Tibial artery (tissue), 4 donors: ENCODE measurements around the gene IRF2.
"Not testable (repeated sequence)": the region's sequence is repeated elsewhere in the genome, so short reads cannot be mapped to it uniquely, and the experiment has no call there.

ENCODE experiments used
- DNase-seq, 2 donors: peaks; one replicate each; pipeline ENCODE4 v3.0.0-alpha.2; 2019
- H3K27ac ChIP-seq, 2 donors: fragments of 200-600 bp; sonication (generic) in 1 of 2; 1 replicate in 1 of 2; 2 replicates in 1 of 2; pipeline ENCODE4 v1.5.1; 2018 to 2019; ENCODE audit warnings: mild to moderate bottlenecking in 1 of 2
- H3K27me3 ChIP-seq, 2 donors: fragments of 200-600 bp; sonication (generic) in 1 of 2; one replicate each; pipeline versions ENCODE4 v1.5.1 to v1.6.0; 2016 to 2019
- H3K36me3 ChIP-seq, 3 donors: fragments of 200-600 bp; sonication (generic) in 2 of 3; one replicate each; pipeline ENCODE4 v1.5.1; 2016 to 2019; ENCODE audit warnings: mild to moderate bottlenecking in 2 of 3
- H3K4me1 ChIP-seq, 4 donors: fragments of 200-600 bp; sonication (generic) in 2 of 4; 1 replicate in 3 of 4; 2 replicates in 1 of 4; pipeline ENCODE4 v1.5.1; 2016 to 2019
- H3K4me3 ChIP-seq, 2 donors: fragments of 200-600 bp; sonication (generic) in 1 of 2; 1 replicate in 1 of 2; 2 replicates in 1 of 2; pipeline ENCODE4 v1.5.1; 2018 to 2019; ENCODE audit warnings: mild to moderate bottlenecking in 2 of 2
- H3K9me3 ChIP-seq, 3 donors: fragments of 200-600 bp; sonication (generic) in 1 of 3; one replicate each; pipeline ENCODE4 v1.5.1; 2016 to 2019
- intact Hi-C: fragments of 100-400 bp; cut with DNase I; formaldehyde crosslinking; loops from one replicate; pipeline ENCODE4 v1.15.0; 2023; ENCODE audit warnings: low total_unique reads
- TF ChIP-seq, protein P1 (sequence below), 2 experiments: fragments of 200-600 bp in 1 of 2; fragments of 450-650 bp in 1 of 2; IDR thresholded peaks; one replicate each; pipeline ENCODE4 v1.5.1; 2017 to 2019; ENCODE audit warnings: antibody characterized with exemption in 2 of 2, mild to moderate bottlenecking in 1 of 2, moderate library complexity in 1 of 2

The IRF2 gene

DNA sequence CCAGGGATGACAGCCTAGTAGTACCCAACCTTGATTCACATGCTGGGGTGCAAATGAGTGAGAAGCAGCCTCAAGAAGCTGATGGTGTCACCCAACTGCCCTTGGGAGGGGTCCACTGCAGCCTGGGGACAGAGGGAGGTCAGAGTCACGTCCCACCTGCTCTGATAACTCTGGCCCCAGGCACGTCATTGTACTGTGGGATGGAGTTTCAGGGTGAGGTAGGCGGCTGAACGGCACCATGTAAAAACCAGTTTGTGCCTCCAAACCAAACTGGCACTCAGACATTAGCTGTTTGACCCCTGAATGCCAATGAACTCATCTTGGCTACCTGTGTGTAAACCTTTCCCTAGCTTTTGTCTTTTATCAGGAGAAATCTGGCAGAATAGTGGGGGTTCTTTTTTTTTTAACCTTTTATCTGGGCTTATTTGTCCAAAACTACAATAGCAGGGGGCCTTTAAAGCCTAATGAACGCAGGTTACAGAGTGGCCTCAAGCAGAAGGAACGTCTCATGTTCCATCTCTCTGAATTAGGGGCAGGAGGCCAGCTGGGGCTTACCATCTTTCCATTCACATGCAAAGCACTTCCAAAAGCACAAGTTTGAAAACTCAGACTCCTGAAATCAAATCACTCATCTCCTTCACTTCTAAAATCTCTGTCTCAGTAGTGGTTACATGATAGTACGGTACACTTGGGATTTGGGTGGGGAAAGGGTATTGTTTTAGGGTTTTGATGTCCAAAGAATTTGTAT, 89.4 kb downstream of the IRF2 start:
- no peak for DNase-seq
- H3K27ac ChIP-seq, result peak overlapping the region; percentile 74 to 78
- intact Hi-C loops, result loop anchor here (5.0 kb wide), 1 partner anchor 72 kb away; no protein-coding TSS in a partner anchor

GRCh38 chr4:184384056-184384809, 90.1 kb downstream of the IRF2 start:
- peak in 1 of 2 donors; percentile 72 for DNase-seq
- Histone ChIP-seq H3K9me3 (no peaks in the 10 kb centered on the region), H3K27ac (peak overlapping the region; percentile 74 to 78), H3K4me1 (peaks cover 4 to 45% (median 29%) of the 10 kb centered on the region in 4 donors), H3K4me3 (peak overlapping the region; percentile 32 to 46), H3K27me3 (no peaks in the 10 kb centered on the region), H3K36me3 (peaks cover 19 to 28% (median 28%) of the 10 kb centered on the region in 3 donors)
- TF ChIP-seq, protein P1, sequence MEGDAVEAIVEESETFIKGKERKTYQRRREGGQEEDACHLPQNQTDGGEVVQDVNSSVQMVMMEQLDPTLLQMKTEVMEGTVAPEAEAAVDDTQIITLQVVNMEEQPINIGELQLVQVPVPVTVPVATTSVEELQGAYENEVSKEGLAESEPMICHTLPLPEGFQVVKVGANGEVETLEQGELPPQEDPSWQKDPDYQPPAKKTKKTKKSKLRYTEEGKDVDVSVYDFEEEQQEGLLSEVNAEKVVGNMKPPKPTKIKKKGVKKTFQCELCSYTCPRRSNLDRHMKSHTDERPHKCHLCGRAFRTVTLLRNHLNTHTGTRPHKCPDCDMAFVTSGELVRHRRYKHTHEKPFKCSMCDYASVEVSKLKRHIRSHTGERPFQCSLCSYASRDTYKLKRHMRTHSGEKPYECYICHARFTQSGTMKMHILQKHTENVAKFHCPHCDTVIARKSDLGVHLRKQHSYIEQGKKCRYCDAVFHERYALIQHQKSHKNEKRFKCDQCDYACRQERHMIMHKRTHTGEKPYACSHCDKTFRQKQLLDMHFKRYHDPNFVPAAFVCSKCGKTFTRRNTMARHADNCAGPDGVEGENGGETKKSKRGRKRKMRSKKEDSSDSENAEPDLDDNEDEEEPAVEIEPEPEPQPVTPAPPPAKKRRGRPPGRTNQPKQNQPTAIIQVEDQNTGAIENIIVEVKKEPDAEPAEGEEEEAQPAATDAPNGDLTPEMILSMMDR (IDR thresholded peaks at IDR 0.05), result no peak
- intact Hi-C loops, result no loop called here

More for the DNA sequence above, 89.4 kb downstream of the IRF2 start:
- no peaks in the 10 kb centered on the region for H3K27me3 ChIP-seq
- no peaks in the 10 kb centered on the region for H3K9me3 ChIP-seq
- peaks cover 4 to 45% (median 29%) of the 10 kb centered on the region in 4 donors for H3K4me1 ChIP-seq
- TF ChIP-seq, protein P1 (IDR thresholded peaks at IDR 0.05), result no peak
- H3K36me3 ChIP-seq, result peaks cover 26 to 36% (median 35%) of the 10 kb centered on the region in 3 donors
- peak overlapping the region; percentile 32 to 46 for H3K4me3 ChIP-seq

- H3K36me3 ChIP-seq, result peaks cover 12 to 22% (median 21%) of the 10 kb centered on the region in 3 donors
- DNase-seq, result peak; percentile 71 to 73
- intact Hi-C loops, result no loop called here
- no peaks in the 10 kb centered on the region for H3K9me3 ChIP-seq
- peak overlapping the region; percentile 32 to 46 for H3K4me3 ChIP-seq
- no peaks in the 10 kb centered on the region for H3K27me3 ChIP-seq
- TF ChIP-seq, protein P1 (IDR thresholded peaks at IDR 0.05), result no peak
- H3K27ac ChIP-seq, result peak overlapping the region; percentile 74 to 78
- peaks cover 4 to 45% (median 29%) of the 10 kb centered on the region in 4 donors for H3K4me1 ChIP-seq
Observed at GRCh38 chr4:184383497-184384055, 90.8 kb downstream of the IRF2 start.

- Histone ChIP-seq H3K4me3 (no peak overlapping the region), H3K9me3 (no peaks in the 10 kb centered on the region), H3K36me3 (peaks cover 4 to 9% (median 9%) of the 10 kb centered on the region in 3 donors), H3K27ac (no peak overlapping the region), H3K4me1 (peaks cover 4 to 45% (median 29%) of the 10 kb centered on the region in 4 donors), H3K27me3 (no peaks in the 10 kb centered on the region)
- TF ChIP-seq, protein P1 (IDR thresholded peaks at IDR 0.05), result no peak
- no peak for DNase-seq
- intact Hi-C loops, result no loop called here
Observed at GRCh38 chr4:184382189-184382846, 92.0 kb downstream of the IRF2 start.

DNA sequence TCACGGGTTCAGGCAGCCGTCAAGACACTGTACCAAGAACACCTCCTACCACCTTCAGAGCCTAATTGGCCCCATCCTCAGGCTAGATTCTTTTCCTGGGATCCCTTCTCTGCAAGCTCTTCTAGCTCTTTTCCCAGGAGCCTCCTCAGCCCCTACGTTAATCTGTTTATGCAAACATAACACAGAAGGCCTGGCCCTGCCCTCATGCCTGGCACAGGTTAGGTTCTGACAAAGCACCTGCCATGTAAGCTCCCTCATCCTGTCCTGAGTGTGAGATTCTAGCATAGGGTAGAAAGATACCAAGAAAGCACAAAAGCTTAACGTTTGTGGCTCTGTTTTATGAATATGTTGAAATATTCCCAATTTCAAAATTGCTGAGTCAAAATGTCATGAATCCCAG, 93.6 kb downstream of the IRF2 start:
- H3K4me1 ChIP-seq, result peaks cover 4 to 32% (median 27%) of the 10 kb centered on the region in 4 donors
- no peak overlapping the region for H3K27ac ChIP-seq
- intact Hi-C loops, result no loop called here
- H3K4me3 ChIP-seq, result no peak overlapping the region
- no peaks in the 10 kb centered on the region for H3K9me3 ChIP-seq
- no peaks in the 10 kb centered on the region for H3K27me3 ChIP-seq
- DNase-seq, result no peak
- H3K36me3 ChIP-seq, result no peaks in the 10 kb centered on the region
- TF ChIP-seq, protein P1 (IDR thresholded peaks at IDR 0.05), result no peak

GRCh38 chr4:184380214-184380613, 94.1 kb downstream of the IRF2 start:
- intact Hi-C loops, H3K36me3 ChIP-seq, H3K27ac ChIP-seq, H3K27me3 ChIP-seq, DNase-seq, H3K4me3 ChIP-seq, H3K9me3 ChIP-seq: not testable (repeated sequence)
- H3K4me1 ChIP-seq, result peaks cover 4 to 27% (median 23%) of the 10 kb centered on the region in 4 donors
